ENCODE data around the gene OR11A1.

Gene OR11A1, protein sequence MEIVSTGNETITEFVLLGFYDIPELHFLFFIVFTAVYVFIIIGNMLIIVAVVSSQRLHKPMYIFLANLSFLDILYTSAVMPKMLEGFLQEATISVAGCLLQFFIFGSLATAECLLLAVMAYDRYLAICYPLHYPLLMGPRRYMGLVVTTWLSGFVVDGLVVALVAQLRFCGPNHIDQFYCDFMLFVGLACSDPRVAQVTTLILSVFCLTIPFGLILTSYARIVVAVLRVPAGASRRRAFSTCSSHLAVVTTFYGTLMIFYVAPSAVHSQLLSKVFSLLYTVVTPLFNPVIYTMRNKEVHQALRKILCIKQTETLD

DNA sequence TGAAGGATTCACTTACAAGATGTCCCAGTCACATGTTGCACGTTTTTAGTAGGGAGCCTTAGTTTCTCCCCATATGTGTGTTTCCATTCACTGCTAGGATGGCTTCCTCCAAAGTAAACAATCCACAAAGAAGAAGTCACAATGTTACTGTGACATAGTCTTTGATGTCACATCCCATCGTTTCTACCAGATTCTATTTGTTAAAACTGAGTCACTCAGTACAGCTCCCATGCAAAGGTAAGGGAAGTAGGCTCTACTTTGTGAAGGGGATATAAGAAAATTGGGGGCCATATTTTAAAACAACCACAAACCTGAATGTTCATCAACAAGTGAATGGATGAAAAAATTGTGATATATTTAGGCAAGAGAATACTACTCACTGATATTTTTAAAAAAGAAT lies at the start of gene OR11A1, which contains the start of gene OR2H1:
OR11A1 (minus strand) TSS at position 101 of the 400 bp plus-strand sequence. CDS start 29,430 bp downstream, outside the sequence.
OR2H1 (plus strand) TSS at position 185 of the 400 bp plus-strand sequence. CDS start 4,615 bp downstream, outside the sequence.
- DNase-seq = no peak

DNA sequence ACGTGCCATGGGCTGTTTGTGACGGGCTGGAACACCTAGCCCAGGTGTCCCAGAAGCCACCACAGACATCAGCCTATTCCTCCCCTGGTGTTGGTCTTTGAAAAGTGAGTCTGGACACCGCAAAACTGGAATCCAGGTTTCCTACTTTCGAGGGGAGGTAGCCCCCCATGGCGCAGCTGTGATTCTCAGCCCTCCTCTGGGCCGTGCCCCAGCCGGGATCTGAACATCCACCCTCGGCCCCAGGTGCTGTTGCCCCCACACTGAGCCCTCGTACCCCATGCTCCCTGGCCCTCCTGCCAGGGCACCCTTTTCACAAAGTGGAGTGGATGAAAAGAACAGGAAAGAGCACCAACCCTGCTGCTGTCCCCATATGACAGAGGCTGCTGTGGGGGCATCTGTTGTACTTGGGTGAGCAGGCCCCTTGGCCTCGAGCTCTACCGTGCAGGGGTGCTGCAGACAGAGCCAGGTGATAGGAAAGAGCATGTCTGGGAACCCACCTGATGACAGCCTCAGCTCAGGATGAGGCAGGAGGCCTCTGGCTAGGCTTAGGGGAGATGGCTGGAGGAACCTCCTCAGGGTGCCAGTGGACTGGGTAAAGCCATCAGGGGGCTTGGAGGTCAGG lies 49.7 kb upstream of the OR11A1 start:
- no peak for DNase-seq

DNA sequence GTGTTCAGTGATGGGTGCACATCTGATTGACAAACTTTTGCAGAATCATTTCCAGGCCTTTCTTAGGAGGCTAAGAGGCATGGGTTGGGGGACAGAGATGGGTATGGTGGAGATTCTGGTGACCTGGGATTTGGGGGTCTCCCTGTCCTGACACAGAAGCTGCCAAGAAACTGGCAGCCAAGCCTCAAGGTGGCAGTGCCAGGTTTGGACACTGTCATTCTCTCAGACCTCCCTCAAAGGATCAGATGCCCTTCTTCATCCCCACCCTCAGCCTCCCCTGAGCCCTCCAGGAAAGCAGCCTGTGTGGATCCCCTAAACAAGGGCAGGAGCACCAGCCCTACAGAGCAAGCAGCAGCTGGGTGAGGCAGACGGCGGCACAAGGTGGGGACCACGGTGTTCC lies 48.9 kb upstream of the OR11A1 start:
- no peak for DNase-seq

DNA sequence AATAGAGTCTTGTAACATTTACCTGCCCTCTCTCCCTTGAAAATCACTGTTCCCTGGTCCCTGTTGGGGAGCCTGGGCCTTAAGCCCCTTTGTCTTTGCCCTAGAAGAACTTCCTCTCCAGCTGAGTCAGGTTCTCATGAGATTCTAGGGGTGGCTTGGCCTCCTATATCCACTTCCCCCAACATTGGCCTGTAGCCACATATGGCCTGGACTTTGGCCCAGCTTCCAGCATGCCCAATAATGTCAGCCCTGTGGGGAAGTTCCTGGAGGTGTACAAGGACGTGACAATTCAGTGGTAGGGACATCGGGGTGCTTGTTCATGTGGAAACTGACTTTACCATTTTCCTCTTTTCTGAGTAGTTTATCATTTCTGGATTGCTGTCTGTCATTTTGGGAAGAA lies 48.1 kb upstream of the OR11A1 start:
- no peak for DNase-seq

DNA sequence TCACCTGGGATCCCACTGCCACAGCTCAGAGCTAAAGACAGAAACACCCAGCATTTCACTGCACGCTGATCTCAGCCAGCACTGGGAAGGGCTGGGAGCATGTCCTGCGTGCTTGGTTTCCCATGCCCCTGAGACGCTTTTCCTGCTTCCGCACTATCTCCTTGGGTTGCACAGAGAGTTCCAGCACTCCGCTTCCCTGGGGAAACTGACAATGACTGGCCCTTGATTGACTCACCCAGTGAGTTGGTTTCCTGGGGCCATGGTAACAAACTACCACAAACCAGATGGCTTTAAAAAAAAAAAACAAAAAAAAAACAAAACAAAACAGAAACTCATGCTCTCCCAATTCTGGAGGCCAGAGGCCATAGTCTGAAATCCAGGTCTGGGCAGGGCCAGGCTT lies 45.7 kb upstream of the OR11A1 start:
- no peak for DNase-seq

DNA sequence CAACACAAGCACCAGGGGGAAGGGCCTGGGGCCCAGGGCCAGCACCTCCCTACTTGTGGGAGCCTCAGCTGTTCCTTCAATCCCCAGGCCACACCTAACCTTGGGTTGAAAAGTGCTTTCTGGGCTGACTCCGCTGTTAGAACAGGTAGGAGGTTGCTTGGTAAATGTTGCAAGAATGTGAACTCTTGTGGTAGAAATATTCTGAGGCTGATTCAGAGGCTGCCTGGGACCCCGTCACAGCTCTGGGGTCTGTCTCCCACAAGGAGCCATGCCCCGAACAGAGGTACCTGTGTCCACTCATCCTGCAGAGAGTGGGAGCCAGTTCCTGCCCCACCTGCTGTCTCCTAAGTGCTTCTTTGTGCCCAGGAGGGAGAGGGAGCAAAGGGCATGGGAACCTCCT lies 45.3 kb upstream of the OR11A1 start:
- DNase-seq = no peak

DNA sequence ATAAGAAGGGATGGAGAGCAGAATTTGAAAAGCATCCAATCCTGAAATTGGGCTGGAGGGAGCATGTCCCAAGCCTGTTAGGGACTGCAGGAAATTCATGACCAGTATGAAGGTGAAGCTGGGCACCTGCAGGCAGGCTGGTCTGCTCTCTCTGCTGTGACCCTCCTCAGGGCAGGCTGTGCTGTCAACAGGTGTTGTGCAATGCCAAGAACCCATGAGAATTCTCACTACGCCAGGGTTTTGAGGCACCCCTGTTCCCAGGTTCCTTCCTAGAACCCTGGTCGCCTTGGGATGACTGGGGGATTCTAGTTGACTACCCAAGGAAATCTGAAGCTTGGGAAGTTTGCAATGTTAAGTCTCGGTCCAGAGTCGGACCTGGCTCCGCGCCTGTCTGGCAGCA lies 44.2 kb upstream of the OR11A1 start:
- no peak for DNase-seq

DNA sequence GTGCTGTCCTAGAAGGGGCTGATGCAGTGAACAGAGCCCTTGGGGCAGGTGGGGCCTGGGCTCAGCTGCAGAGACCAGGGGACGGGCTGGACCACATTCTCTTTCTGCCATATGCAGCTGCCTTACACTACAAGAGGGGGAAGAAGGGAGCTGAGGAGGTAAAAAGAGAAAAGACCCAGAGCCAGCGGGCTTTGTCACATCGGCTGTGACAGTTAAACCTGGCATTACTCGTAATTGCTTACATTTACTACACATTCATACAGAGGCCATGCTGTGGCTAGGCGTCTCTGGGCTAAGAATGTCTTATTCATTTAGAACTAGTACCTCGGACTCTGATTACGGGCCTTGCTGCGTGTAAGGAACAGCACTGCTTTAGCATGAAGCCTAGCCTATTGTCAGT lies 43.7 kb upstream of the OR11A1 start:
- DNase-seq = no peak

DNA sequence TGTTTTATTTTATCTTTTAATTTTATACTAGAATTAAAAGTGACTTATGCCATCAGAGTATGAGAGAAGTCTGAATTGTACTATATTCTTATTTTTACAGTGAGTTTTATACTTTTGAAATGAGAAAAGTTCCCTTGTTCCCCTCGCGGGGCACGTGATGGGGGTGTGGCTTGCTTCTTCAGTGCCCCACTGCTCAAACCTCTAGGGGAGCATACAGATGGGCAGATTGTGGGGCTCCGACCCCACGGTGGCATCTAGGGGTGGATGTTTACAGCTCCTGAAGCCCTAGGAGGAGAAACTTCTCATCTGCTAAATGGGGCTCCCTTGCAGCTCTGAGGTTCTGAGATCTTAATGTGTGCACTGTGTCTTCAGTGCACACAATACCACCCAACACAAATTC lies 42.8 kb upstream of the OR11A1 start:
- no peak for DNase-seq

DNA sequence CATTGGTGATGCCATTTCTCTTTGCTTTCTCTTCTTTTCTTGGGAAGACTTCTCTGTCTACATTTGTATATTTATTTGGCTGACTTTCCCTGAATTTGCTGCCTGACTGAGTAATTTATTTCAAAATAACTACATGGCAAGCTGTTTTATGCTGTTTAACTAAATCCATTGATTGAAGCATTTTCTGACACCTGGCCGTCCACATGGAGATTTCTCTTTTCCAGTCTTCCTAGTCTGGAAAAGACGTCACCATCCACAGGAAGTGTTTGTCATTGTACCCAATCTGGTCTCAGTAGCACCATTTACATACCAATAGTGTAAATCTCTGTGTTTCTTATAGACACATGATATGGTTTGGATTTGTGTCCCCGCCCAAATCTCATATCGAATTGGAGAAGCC lies 40.1 kb upstream of the OR11A1 start:
- no peak for DNase-seq

DNA sequence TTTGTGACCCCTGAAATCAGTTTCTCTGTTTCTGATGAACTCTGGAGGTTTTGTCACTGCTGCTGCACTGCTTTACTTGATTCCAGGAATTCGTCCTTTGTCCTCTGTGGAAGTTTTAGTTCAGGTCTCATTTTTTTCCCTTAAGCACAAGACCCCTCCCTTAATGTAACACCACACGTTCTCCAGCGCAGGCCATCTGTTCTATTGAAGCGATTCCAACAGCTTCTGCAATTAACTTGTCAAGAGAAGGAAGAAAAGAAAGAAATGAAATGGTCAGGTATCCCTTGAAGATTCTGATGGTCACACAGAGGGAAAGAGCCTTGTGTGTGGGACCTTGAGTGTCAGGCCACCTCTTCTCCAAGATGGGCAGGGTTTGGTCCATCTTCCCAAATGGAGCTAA lies 38.7 kb upstream of the OR11A1 start:
- DNase-seq = no peak

DNA sequence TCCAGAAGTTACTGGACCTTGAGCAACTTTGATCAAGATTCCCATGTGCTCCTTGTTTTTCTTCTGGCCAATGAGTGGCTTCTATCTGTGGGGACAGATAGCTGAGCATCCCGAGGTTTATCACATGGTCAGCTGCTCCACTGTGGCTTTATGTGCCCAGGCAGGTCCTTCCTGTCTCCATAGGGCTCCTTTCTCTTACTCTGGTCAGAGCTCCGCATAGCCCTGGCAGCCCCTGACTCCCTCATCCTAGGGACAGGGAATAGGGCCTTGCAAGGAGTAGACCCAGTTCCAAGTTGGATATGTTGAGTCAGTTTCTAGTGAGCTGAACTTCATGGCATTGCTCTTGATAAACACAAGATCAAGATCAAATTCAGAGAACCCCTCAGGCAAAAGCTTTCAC lies 37.3 kb upstream of the OR11A1 start:
- DNase-seq = no peak

DNA sequence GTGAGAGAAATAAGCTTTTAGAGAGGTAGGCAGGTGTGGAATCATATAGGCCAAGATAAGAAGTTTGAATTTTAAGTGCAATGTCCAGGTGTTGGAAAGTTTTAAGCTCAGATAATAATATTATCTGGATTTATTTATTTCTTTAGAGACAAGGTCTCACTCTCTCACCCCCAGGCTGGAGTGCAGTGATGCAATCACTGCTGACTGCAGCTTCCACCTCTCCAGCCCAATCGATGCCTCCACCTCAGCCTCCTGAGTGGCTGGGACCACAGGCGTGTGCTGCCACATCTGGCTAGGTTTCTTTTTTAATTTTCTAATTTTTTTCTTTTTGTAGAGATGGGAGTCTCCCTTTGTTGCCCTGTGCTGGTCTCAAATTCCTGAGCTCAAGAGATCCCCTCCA lies 36.4 kb upstream of the OR11A1 start:
- no peak for DNase-seq

DNA sequence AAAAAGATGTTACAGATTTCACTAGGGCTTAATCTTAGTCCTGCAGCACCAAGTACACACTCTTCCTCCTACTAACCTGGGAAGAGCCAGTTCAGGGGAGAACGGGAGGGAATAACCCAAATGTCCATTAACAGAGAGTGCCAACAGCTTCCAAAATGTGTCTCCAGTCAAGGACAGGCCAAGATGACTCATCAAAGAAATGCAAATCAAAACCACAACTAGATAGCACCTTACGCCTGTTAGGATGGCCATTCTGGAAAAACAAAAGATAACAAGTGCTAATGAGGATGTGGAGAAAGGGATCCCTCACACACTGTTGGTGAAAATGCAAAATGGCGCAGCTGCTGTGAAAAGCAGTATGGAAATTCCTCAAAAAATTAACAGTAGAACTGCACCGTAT lies 34.7 kb upstream of the OR11A1 start:
- no peak for DNase-seq

DNA sequence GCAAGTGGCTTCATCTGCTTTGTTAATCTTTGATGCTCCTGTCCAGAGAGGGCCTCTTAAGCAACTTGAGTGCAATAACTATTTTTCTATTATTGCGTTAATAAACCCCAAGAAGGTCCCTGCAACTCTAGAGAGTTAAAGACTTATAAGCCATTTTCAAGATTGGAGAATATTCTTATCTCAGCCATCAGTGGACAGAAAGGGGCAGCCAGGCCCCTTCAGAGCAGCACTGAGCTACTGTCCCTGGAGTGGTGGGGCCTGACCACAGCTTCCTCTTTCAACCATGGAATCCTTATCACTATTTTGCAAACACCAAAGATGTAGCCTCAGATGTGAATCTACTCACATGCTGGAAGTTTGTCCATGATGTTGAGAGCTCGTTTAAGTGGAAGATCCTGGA lies 33.7 kb upstream of the OR11A1 start:
- DNase-seq = no peak

DNA sequence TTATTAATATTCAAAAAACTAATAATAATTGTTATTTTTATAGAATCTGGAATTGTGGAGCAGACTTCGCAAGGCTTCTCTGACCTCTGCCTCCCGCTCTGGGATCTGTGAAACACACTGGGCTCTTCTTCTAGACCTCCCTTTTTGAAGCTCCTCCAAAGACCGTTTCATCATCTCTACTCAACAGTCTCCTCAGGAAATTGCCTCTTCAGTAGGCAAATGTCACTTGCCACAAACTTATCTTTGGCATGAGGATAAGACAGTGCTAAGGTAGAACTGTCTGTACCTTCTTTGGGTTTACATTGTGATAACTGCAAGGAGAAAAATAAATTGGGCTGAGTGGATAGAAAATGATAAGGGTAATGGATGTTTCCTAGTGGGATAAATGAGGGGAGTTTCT lies 33.2 kb upstream of the OR11A1 start:
- no peak for DNase-seq

DNA sequence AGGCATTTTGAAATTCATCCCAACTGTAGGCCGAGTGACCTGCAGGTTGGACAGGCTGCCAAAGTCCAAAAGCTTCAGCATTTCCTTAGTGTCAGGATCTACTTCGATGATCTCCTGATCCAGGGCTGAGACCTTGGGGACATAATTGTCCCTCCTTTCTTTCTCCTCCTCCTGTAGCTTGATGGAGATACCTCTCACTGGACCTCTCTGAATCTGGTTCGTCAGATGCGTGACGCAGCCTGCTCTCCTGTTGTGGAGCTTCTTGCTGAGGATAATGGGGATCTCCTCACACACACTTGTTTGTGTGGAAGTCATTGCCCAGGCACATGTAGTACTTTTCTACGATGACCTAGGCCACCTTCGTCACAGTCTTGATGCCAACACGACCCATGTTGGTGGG lies 32.4 kb upstream of the OR11A1 start:
- DNase-seq = no peak

DNA sequence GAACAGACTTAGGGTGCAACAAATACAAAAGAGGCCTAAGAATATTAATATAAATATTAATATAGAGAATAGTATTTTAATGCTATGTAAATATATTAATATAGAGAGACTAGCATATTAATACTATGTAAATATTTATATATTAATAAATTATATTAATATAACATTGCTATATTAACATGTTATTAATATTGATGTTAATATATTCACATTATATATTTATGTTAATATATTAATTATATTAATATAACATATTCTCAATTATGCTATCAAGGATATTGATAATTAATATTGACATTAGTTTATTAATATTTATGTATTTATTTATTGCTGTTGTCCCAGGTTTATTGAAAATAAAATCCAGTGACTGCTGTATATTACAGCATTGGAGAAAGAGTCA lies 32.0 kb upstream of the OR11A1 start:
- DNase-seq = no peak

DNA sequence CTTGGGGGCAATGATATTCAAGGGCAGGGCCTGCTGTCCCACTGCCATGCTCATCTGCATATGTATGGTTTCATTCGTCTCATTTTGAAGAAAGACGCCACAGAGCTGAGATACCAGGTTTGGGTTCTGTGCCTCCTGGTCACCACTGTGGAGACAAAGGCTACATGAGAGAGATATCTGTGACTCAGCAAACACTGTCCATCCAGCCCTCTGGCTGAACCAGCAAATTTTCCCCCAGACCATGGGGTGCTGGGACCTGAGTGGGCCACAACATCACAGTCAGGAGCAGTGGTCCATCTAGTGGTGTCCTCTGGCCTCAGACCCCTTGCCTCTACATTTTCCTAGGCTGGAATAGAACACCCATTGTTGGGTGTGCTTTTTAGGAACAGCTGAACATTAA lies 30.8 kb upstream of the OR11A1 start, which contains the start of gene MAS1L:
MAS1L (minus strand) TSS at position 297 of the 400 bp plus-strand sequence; CDS start at position 243, 54 bp downstream.
- no peak for DNase-seq

DNA sequence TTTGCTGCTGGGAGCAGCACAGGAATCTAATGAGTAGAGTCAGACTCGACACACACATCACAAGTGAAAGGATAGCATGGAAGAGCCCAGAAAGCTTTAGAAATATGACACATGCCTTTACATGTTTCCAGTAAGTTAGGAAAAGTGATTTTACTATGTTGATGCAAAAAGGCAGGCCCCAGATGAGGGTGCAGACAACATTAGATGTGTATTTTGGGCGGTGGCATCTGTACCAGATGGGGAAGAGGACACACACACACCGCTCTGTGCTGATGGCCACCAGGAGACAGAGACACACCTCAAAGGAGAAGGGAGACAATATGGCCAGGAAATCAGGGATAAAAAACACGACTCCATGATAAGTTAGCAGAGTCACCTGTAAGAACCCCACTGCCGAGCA lies 30.3 kb upstream of the OR11A1 start:
- DNase-seq = no peak

DNA sequence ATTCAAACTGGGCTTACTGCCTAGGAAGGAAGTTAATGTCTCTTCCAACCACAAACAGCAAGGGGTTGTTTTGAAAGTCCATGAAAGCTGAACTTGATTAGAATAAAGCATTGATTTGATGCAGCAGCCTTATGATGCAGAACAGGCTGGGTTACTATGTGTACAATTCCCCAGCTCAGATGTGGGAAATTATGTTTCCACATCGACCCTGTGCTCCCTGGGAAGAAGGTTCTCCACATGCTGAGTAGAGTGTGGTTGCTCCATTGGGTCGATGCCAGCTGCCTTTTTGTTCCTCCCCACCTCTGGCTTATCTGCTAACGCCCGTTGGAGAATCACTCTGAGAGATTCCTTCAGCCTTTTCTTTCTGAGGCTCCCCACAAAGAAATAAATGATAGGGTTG lies 29.7 kb upstream of the OR11A1 start:
- no peak for DNase-seq

DNA sequence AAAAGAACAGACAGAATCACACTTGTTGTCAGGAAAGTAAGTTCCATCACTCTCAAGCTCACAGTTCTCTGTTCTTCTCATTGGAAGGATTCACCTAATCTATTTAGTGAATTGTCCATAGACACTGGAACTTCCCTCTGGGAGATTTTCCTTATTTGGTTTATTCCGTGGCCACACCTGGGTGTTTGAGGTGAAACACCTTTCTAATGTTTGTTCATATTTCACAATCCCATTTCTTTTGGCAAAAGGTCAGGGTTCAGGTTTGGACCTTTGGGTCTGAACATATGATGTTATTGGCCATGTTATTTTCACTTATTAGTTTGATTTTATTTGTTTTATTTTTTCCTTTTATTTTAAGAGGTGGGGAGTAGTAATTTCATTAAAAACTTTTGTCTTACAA lies 26.9 kb upstream of the OR11A1 start:
- DNase-seq = no peak

DNA sequence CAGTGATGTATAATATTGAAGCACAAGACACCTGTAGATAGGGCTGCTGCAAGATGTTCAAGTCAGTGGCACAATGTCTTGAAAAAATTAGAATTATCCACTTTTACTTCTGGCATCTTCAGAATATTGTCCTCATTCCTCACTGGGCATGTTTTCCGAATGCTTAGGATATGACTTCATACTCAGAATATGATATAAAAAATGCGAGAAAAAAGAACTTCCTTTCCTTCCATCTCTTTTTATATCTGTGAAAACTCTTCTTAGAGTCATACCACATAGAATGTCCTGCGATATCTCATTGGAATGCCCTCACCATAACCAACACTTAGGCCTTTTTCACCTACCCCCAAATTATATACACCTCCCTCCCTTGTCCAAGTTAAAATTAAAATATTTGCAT lies 26.3 kb upstream of the OR11A1 start:
- no peak for DNase-seq

DNA sequence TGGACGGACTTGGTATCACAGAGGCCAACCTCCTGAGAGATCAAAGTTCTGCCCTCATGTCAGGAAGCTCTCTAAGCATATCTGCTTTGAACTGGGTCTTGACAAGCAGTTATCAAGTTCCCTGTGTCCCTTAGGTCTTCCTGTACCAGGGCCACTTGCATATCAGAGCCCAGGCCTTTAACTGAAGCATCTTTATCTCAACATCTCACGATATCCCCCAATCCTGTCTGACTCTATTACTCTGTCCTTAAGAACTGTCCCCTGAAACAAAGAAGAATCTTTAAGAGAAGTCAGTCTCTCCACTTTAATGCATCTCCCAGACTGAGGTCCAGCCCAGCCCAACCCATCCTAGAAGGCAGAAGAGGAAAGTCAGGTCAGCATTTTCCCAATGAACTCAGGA lies 22.7 kb upstream of the OR11A1 start:
- DNase-seq = no peak

DNA sequence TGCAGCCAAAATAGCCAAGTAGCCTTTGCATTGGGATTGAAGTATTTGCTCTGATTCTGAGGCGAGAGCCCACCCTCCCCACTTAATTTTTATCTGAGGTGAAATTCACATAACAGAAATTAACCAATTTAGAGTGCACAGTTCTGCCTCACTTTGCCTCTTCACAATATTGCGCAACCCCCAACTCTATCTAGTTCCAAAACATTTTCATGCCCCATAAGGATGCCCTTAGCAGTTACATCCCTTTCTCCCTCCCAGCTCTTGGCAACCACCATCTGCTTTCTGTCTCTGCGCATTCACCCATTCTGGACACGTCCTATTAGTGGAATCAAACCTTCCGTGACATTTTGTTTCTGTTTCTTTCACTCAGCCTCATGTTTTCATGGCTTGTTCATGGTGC lies 21.9 kb upstream of the OR11A1 start:
- no peak for DNase-seq
